A549 (cell line): Measurements from ENCODE around the gene GRIK4. TPM values are rescaled to one million over a fixed set of nuclear protein-coding genes. Genes with fewer than 3 reads are reported as not detected.

ENCODE experiments used
- ATAC-seq, 2 experiments: fragments of 200-7000 bp in 1 of 2; fragments of >200 bp in 1 of 2; cut with Nextera tagmentation in 1 of 2; cut with Tn5 transposase in 1 of 2; 3 replicates each; pipeline versions ENCODE4 v1.8.0 to v1.9.1; 2018 to 2020; ENCODE audit warnings: mild to moderate bottlenecking in 1 of 2, moderate library complexity in 1 of 2
- CTCF ChIA-PET: fragments of 300-600 bp; sonication (Branson Sonifier 250); formaldehyde crosslinking; extraction: SDS; loops from one replicate; lab custom pipeline; 2021; ENCODE audit warnings: antibody characterized with exemption, inconsistent platforms; lab: Yijun Ruan, JAX
- POLR2A ChIA-PET: fragments of 350-600 bp; formaldehyde crosslinking; extraction: SDS; loops from one replicate; lab custom pipeline; 2021; ENCODE audit warnings: antibody characterized with exemption, inconsistent platforms; lab: Yijun Ruan, JAX
- DNase-seq, 2 experiments: peaks; one replicate each; pipeline versions ENCODE4 v3.0.0 to v3.0.0-alpha.2; 2011 to 2016; ENCODE audit warnings: low read depth in 1 of 2, low spot score in 1 of 2
- FAIRE-seq: peaks from 2 replicates; lab custom pipeline; 2011; peaks lifted over from hg19 to GRCh38; lab: Jason Lieb, UNC
- H3K27ac ChIP-seq, 2 experiments: fragments of >200 bp; sonication (Bioruptor Twin); formaldehyde crosslinking; 3 replicates each; pipeline ENCODE4 v1.5.1; 2016 to 2017
- H3K4me1 ChIP-seq: fragments of >200 bp; sonication (Bioruptor Twin); formaldehyde crosslinking; 3 replicates; pipeline ENCODE4 v1.6.1; 2016
- H3K4me2 ChIP-seq: fragments of >200 bp; sonication (Bioruptor Twin); formaldehyde crosslinking; 3 replicates; pipeline ENCODE4 v1.6.1; 2016
- H3K4me3 ChIP-seq: fragments of >200 bp; sonication (Bioruptor Twin); formaldehyde crosslinking; 3 replicates; pipeline ENCODE4 v1.5.1; 2016
- H3K9me3 ChIP-seq: fragments of >200 bp; sonication (Bioruptor Twin); formaldehyde crosslinking; 3 replicates; pipeline ENCODE4 v1.6.1; 2016
- BCL3 ChIP-seq: fragments of >200 bp; sonication (Bioruptor Twin); formaldehyde crosslinking; IDR thresholded peaks from 3 replicates; pipeline ENCODE4 v1.6.1; 2016
- CBX8 ChIP-seq: fragments of 200-600 bp; sonication (generic); IDR thresholded peaks from 2 replicates; pipeline ENCODE4 v1.6.1; 2016
- CHD2 ChIP-seq: fragments of 150-350 bp; IDR thresholded peaks from 2 replicates; pipeline ENCODE4 v1.6.1; 2014; ENCODE audit warnings: low read length; ENCODE audit not compliant: partially characterized antibody
- E2F6 ChIP-seq: IDR thresholded peaks from 2 replicates; pipeline ENCODE4 v1.6.1; 2012; ENCODE audit warnings: low read depth, borderline replicate concordance
- EHF ChIP-seq: fragments of 250-450 bp; sonication (Bioruptor Pico); IDR thresholded peaks from 2 replicates; pipeline ENCODE4 v1.5.0; 2020; ENCODE audit warnings: mild to moderate bottlenecking
- EHMT2 ChIP-seq: fragments of 200-600 bp; sonication (generic); IDR thresholded peaks from 2 replicates; pipeline ENCODE4 v1.6.1; 2016; ENCODE audit warnings: antibody characterized with exemption, low read depth, mild to moderate bottlenecking, moderate library complexity
- ELK1 ChIP-seq: fragments of 150-350 bp; IDR thresholded peaks from 2 replicates; pipeline ENCODE4 v1.6.1; 2014; ENCODE audit warnings: low read depth, mild to moderate bottlenecking, low read length
- ESRRA ChIP-seq: fragments of 150-350 bp; IDR thresholded peaks from 2 replicates; pipeline ENCODE4 v1.6.1; 2014; ENCODE audit warnings: mild to moderate bottlenecking, low read length, borderline replicate concordance
- FOSB ChIP-seq: fragments of 250-450 bp; sonication (Bioruptor Pico); IDR thresholded peaks from 2 replicates; pipeline ENCODE4 v1.5.0; 2020; ENCODE audit warnings: mild to moderate bottlenecking, moderate library complexity
- HDAC2 ChIP-seq: fragments of 200-600 bp; sonication (generic); IDR thresholded peaks from 2 replicates; pipeline ENCODE4 v1.6.1; 2016
- HMGXB4 ChIP-seq: fragments of 250-450 bp; sonication (Bioruptor Pico); IDR thresholded peaks from 2 replicates; pipeline ENCODE4 v1.5.0; 2021; ENCODE audit warnings: mild to moderate bottlenecking, moderate library complexity, borderline replicate concordance
- HOXB5 ChIP-seq: fragments of 250-450 bp; sonication (Bioruptor Pico); IDR thresholded peaks from 2 replicates; pipeline ENCODE4 v1.5.0; 2020; ENCODE audit warnings: mild to moderate bottlenecking, moderate library complexity
- KDM1A ChIP-seq: fragments of 200-600 bp; sonication (generic); IDR thresholded peaks from 2 replicates; pipeline ENCODE4 v1.6.1; 2016; ENCODE audit warnings: low read depth, mild to moderate bottlenecking
- MAX ChIP-seq: IDR thresholded peaks from 2 replicates; pipeline ENCODE4 v1.6.1; 2012
- MAZ ChIP-seq: fragments of 150-350 bp; IDR thresholded peaks from 2 replicates; pipeline ENCODE4 v1.6.1; 2014; ENCODE audit warnings: antibody characterized with exemption, low read depth, low read length, borderline replicate concordance
- NR3C1 ChIP-seq: fragments of >200 bp; sonication (Bioruptor Twin); formaldehyde crosslinking; IDR thresholded peaks from 3 replicates; pipeline ENCODE4 v1.6.1; 2017
- PHF8 ChIP-seq: fragments of 200-600 bp; sonication (generic); IDR thresholded peaks from 2 replicates; pipeline ENCODE4 v1.6.1; 2016; ENCODE audit warnings: low read depth, mild to moderate bottlenecking, antibody characterized with exemption, moderate library complexity, borderline replicate concordance
- POLR2A ChIP-seq: IDR thresholded peaks from 2 replicates; pipeline ENCODE4 v1.6.1; 2012; ENCODE audit warnings: mild to moderate bottlenecking, low read length
- RARB ChIP-seq: fragments of 250-450 bp; sonication (Bioruptor Pico); IDR thresholded peaks from 2 replicates; pipeline ENCODE4 v1.8.0; 2021; ENCODE audit warnings: mild to moderate bottlenecking, moderate library complexity
- REST ChIP-seq: fragments of 200-600 bp; sonication (generic); IDR thresholded peaks from 2 replicates; pipeline ENCODE4 v1.6.1; 2016; ENCODE audit warnings: antibody characterized with exemption, mild to moderate bottlenecking, moderate library complexity
- SMC3 ChIP-seq: fragments of >200 bp; sonication (Bioruptor Twin); formaldehyde crosslinking; IDR thresholded peaks from 3 replicates; pipeline ENCODE4 v1.6.1; 2018; ENCODE audit warnings: inconsistent platforms
- SREBF2 ChIP-seq: fragments of 450-650 bp; IDR thresholded peaks from 2 replicates; pipeline ENCODE4 v1.6.1; 2014; ENCODE audit warnings: mild to moderate bottlenecking, moderate library complexity
- TFCP2L1 ChIP-seq: fragments of 250-450 bp; sonication (Bioruptor Pico); IDR thresholded peaks from 2 replicates; pipeline ENCODE4 v1.5.0; 2021; ENCODE audit warnings: mild to moderate bottlenecking
- ZC3H11A ChIP-seq: fragments of 450-650 bp; IDR thresholded peaks from 2 replicates; pipeline ENCODE4 v1.6.1; 2014; ENCODE audit warnings: antibody characterized with exemption, mild to moderate bottlenecking
- ZFP36 ChIP-seq: fragments of 450-650 bp; IDR thresholded peaks from 2 replicates; pipeline ENCODE4 v1.6.1; 2014; ENCODE audit warnings: borderline replicate concordance; ENCODE audit not compliant: partially characterized antibody
- ZSCAN20 ChIP-seq: fragments of 250-450 bp; sonication (Bioruptor Pico); IDR thresholded peaks from 2 replicates; pipeline ENCODE4 v1.8.0; 2022; ENCODE audit warnings: mild to moderate bottlenecking, moderate library complexity
- WGBS: methylation state at CpG from one replicate; pipeline ENCODE4 v1.1.6; 2017; ENCODE audit errors: missing lambda C conversion rate; 5-methylcytosine and 5-hydroxymethylcytosine counted together
- polyA plus RNA-seq, 4 experiments: library from polyadenylated mRNA; depleted of rRNA in 3 of 4; stranded (reverse); fragments of >200 nt; fragmentation: RNase III in 1 of 4; extraction: RNeasy Plus Mini Kit Qiagen cat#74134 plus additional on column Dnase treatment in 1 of 4; gene quantifications; 2 replicates in 3 of 4; 3 replicates in 1 of 4; pipeline ENCODE4 v1.2.3, GENCODE V29; 2011 to 2017

The GRIK4 gene
- polyA plus RNA-seq, 2 of the 4 experiments (the other 2 are of a cell fraction), result 0.01 TPM; not detected in 1

- Histone ChIP-seq H3K4me3 (no peak overlapping the region), H3K4me2 (no peak overlapping the region), H3K27ac (no peak overlapping the region), H3K9me3 (no peaks in the 10 kb centered on the region), H3K4me1 (no peaks in the 10 kb centered on the region)
- WGBS, result 9% methylated on average over 3 of the region's 3 CpGs
- ATAC-seq, result no peak
- POLR2A ChIA-PET, result no interaction called here
- CTCF ChIA-PET, result interaction anchor here (0.9 kb wide), 1 partner anchor 27 kb away, joined by 3 read pairs; no protein-coding TSS in a partner anchor
- DNase-seq, result no peak
- TF ChIP-seq MAX, result no peak
- TF ChIP-seq PHF8, result no peak
- TF ChIP-seq ZC3H11A, result no peak
- TF ChIP-seq EHF (CRISPR knock-in tag), result no peak
- no peak for TF ChIP-seq HDAC2
- no peak for FAIRE-seq
Observed at GRCh38 chr11:120658071-120658423, 146.5 kb downstream of the GRIK4 start.

GRCh38 chr11:120659076-120659475 lies 147.5 kb downstream of the GRIK4 start:
- Histone ChIP-seq H3K9me3 (no peaks in the 10 kb centered on the region), H3K4me3 (no peak overlapping the region), H3K4me2 (no peak overlapping the region), H3K27ac (no peak overlapping the region), H3K4me1 (no peaks in the 10 kb centered on the region)
- DNase-seq (no peak), ATAC-seq (no peak), FAIRE-seq (no peak)
- ChIA-PET CTCF (interaction anchor here (0.6 to 0.9 kb wide), 2 partner anchors 26 to 118 kb away, joined by 3 to 4 read pairs; no protein-coding TSS in a partner anchor), POLR2A (no interaction called here)
- TF ChIP-seq ZC3H11A (no peak), ESRRA (no peak), PHF8 (no peak), POLR2A (no peak), BCL3 (no peak)
- WGBS, result 58% methylated on average over 4 of the region's 6 CpGs

- no peak overlapping the region for H3K4me2 ChIP-seq
- H3K9me3 ChIP-seq, result no peaks in the 10 kb centered on the region
- H3K4me3 ChIP-seq, result no peak overlapping the region
- no peak overlapping the region for H3K27ac ChIP-seq
- no peak for FAIRE-seq
- WGBS, result 13% methylated on average over 8 of the region's 17 CpGs
- ChIA-PET CTCF (interaction anchor here (0.8 to 1.2 kb wide), 4 partner anchors 10 to 31 kb away, joined by 3 to 4 read pairs (median 4); no protein-coding TSS in a partner anchor), POLR2A (no interaction called here)
- peak; percentile 33 to 44 for DNase-seq
- H3K4me1 ChIP-seq, result no peaks in the 10 kb centered on the region
- peak in 1 of 2 experiments; percentile 80; a peak in 3 of 6 replicates for ATAC-seq
- TF ChIP-seq NR3C1, result no peak
- TF ChIP-seq ELK1, result no peak
- no peak for TF ChIP-seq ZSCAN20 (CRISPR knock-in tag)
- no peak for TF ChIP-seq MAZ
- TF ChIP-seq CHD2, result no peak
- TF ChIP-seq E2F6, result no peak
- TF ChIP-seq RARB (CRISPR knock-in tag), result no peak
- no peak for TF ChIP-seq ZC3H11A
- no peak for TF ChIP-seq EHMT2
- peak; percentile 32; the same call in 1 of the 3 replicates for TF ChIP-seq SMC3
- TF ChIP-seq CBX8, result no peak
- no peak for TF ChIP-seq POLR2A
- no peak for TF ChIP-seq KDM1A
- TF ChIP-seq SREBF2, result no peak
- no peak for TF ChIP-seq HMGXB4 (CRISPR knock-in tag)
- no peak for TF ChIP-seq HOXB5
- TF ChIP-seq REST, result no peak
- no peak for TF ChIP-seq FOSB (CRISPR knock-in tag)
- no peak for TF ChIP-seq ZFP36
- TF ChIP-seq TFCP2L1 (CRISPR knock-in tag), result no peak
Observed at GRCh38 chr11:120660024-120660565, 148.5 kb downstream of the GRIK4 start.
